Measurements from ENCODE around the gene BTG2.

The BTG2 gene

DNA sequence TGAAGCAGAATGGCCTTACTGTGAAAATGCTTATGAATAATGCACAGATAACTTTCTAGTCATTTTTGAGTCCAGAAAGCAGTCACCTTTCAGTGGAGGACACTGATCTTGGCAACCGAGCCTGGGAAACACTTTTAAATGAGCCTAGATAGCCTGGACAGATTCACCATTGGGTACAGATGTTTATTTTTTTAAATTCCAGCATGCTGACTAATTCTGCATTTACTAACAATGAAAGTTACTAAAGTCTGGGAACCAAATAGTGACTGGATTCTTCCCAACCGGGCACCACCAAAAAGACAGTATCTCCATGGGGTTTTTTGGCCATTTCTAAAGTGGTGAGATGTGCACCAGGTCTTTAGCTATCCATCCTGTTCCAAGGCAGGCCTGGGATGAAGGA is 48.9 kb downstream of the BTG2 start:
- H3K27ac ChIP-seq: no peak overlapping the region
- TF ChIP-seq ZFX (IDR thresholded peaks at IDR 0.05; ENCODE audit: borderline replicate concordance): no peak
- TF ChIP-seq, protein P1, sequence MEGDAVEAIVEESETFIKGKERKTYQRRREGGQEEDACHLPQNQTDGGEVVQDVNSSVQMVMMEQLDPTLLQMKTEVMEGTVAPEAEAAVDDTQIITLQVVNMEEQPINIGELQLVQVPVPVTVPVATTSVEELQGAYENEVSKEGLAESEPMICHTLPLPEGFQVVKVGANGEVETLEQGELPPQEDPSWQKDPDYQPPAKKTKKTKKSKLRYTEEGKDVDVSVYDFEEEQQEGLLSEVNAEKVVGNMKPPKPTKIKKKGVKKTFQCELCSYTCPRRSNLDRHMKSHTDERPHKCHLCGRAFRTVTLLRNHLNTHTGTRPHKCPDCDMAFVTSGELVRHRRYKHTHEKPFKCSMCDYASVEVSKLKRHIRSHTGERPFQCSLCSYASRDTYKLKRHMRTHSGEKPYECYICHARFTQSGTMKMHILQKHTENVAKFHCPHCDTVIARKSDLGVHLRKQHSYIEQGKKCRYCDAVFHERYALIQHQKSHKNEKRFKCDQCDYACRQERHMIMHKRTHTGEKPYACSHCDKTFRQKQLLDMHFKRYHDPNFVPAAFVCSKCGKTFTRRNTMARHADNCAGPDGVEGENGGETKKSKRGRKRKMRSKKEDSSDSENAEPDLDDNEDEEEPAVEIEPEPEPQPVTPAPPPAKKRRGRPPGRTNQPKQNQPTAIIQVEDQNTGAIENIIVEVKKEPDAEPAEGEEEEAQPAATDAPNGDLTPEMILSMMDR (IDR thresholded peaks at IDR 0.05): no peak

DNA sequence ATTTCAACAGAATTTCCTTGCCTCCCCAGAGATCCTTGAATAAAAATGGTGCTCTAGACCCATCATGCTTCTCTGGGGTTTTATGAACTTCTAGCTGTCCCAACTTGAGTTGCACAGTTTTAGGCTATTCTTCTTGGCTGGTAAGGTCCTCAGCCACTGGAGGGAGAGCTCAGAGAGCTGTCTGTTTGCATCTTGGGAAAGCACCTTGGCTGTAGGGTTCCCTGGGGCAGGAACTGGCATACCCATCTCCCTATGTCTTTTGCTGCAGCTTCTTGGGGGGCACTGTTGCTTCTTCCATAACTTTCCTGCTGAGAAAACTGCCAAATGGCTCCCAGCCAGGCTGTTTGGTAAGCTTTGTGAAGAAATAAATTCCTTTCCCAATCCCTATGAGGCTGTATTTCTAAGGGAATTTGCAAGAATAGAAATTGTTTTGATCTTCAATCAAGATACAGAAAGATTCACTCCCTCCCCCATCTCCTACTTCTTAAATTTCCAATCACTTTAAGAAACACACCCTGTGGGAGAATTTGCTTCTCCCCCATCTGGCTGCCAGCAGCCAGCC is 53.8 kb downstream of the BTG2 start:
- TF ChIP-seq, protein P1 (IDR thresholded peaks at IDR 0.05): no peak
- no peak for TF ChIP-seq ZFX (IDR thresholded peaks at IDR 0.05; ENCODE audit: borderline replicate concordance)
- H3K27ac ChIP-seq: no peak overlapping the region

Data from 22Rv1 (cell line).